H1 (cell line): ENCODE measurements around the gene FGF13. TPM values are rescaled to one million over a fixed set of nuclear protein-coding genes. Genes with fewer than 3 reads are reported as not detected.

Source experiments
- microRNA counts: library from miRNA; unstranded; fragments of <30 nt; microRNA quantifications from one replicate; lab custom pipeline; 2015
- microRNA-seq, 2 experiments: library from miRNA; unstranded; fragments of <30 nt; microRNA quantifications; one replicate each; pipeline versions ENCODE4 to v1.2.0, GENCODE V29; 2016 to 2020; ENCODE audit warnings: borderline microRNAs expressed in 2 of 2, borderline number of aligned reads in 2 of 2, borderline replicate concordance in 1 of 2
- polyA plus RNA-seq, 7 experiments: library from polyadenylated mRNA; depleted of rRNA in 3 of 7; stranded (reverse) in 5 of 7; unstranded in 2 of 7; fragments of >200 nt in 5 of 7; fragments of 200-250 nt in 2 of 7; gene quantifications; 1 replicate in 5 of 7; 2 replicates in 1 of 7; 4 replicates in 1 of 7; pipeline versions ENCODE4 v1.2.1 to v1.2.3, GENCODE V29; 2011 to 2013; ENCODE audit warnings: missing spikeins in 2 of 7, mixed read lengths in 2 of 7
- small RNA-seq: library from polyadenylated mRNA; stranded (forward); fragments of <200 nt; extraction: miRNeasy Mini kit (QIAGEN cat#:217004); gene quantifications from one replicate; pipeline ENCODE3, GENCODE V24; 2013; ENCODE audit not compliant: insufficient read depth
- total RNA-seq: library from RNA; stranded (reverse); fragmentation: NEBNext Ultra II Directional; extraction: Animal tissue kit (Norgen Biotek cat#: 25700); gene quantifications from 2 replicates; pipeline ENCODE4 v1.2.1, GENCODE V29; 2021

FGF13 gene
- total and polyA plus RNA-seq, 2 of the 8 experiments (the other 6 are each of a cell fraction or from before 2014, with no cell fraction given): 10.1 to 36.1 TPM

MicroRNAs encoded within 50 kb of the gene (microRNA counts, 767-probe panel; counts per million panel counts)
- 879 counts per million, percentile 95 among the panel's probes with 10 or more counts for microRNA hsa-miR-504 (lab: Ali Mortazavi, UCI)

Small RNA genes lying within 50 kb of the gene (microRNA-seq; reads per million reads assigned to microRNA genes)
- 1.4 to 3.7 reads per million in 2 experiments for gene MIR504

Small RNA genes lying within 50 kb of the gene (small RNA-seq; reads per million reads assigned to genes)
- gene AL031386.1 (not detected), gene MIR504 (32.2 reads per million, percentile 95 among the genes with 10 or more reads in this experiment)
